Neutrophil (primary cell): Measurements from ENCODE around the gene PRIMA1.

Experiments
- H3K27ac ChIP-seq: fragments of 200-600 bp; sonication (generic); 2 replicates; pipeline ENCODE4 v1.5.1; 2016; ENCODE audit warnings: mild to moderate bottlenecking, moderate library complexity
- H3K27me3 ChIP-seq: fragments of 200-600 bp; sonication (generic); 2 replicates; pipeline ENCODE4 v1.6.0; 2016; ENCODE audit warnings: mild to moderate bottlenecking
- H3K36me3 ChIP-seq: fragments of 200-600 bp; sonication (generic); 2 replicates; pipeline ENCODE4 v1.5.1; 2017
- H3K4me1 ChIP-seq, 2 experiments: fragments of 200-600 bp in 1 of 2; sonication (generic) in 1 of 2; 1 replicate in 1 of 2; 2 replicates in 1 of 2; pipeline versions ENCODE4 v1.5.1 to v1.6.1; 2013 to 2016; ENCODE audit warnings: low read depth in 1 of 2, low read length in 1 of 2, mild to moderate bottlenecking in 1 of 2, moderate library complexity in 1 of 2; ENCODE audit not compliant: control insufficient read depth in 1 of 2, insufficient read depth in 1 of 2
- H3K4me3 ChIP-seq, 2 experiments: fragments of 200-600 bp in 1 of 2; sonication (generic) in 1 of 2; 1 replicate in 1 of 2; 2 replicates in 1 of 2; pipeline ENCODE4 v1.5.1; 2013 to 2016; ENCODE audit warnings: low read depth in 1 of 2, low read length in 1 of 2, mild to moderate bottlenecking in 1 of 2, moderate library complexity in 1 of 2
- H3K9me3 ChIP-seq: fragments of 200-600 bp; sonication (generic); 2 replicates; pipeline ENCODE4 v1.5.1; 2016
- CTCF ChIP-seq: fragments of 200-600 bp; sonication (generic); IDR thresholded peaks from 2 replicates; pipeline ENCODE4 v1.5.1; 2016; ENCODE audit warnings: antibody characterized with exemption

Gene PRIMA1

GRCh38 chr14:93719256-93719655 is 69.0 kb downstream of the PRIMA1 start:
- no peak overlapping the region for H3K27ac ChIP-seq
- H3K4me1 ChIP-seq, result no peaks in the 10 kb centered on the region
- H3K36me3 ChIP-seq, result no peaks in the 10 kb centered on the region
- no peak for TF ChIP-seq CTCF
- no peak overlapping the region for H3K4me3 ChIP-seq
- H3K27me3 ChIP-seq, result no peaks in the 10 kb centered on the region
- H3K9me3 ChIP-seq, result no peaks in the 10 kb centered on the region

- H3K4me3 ChIP-seq, result no peak overlapping the region
- no peak for TF ChIP-seq CTCF
- H3K27me3 ChIP-seq, result no peaks in the 10 kb centered on the region
- no peak overlapping the region for H3K27ac ChIP-seq
- no peaks in the 10 kb centered on the region for H3K4me1 ChIP-seq
- H3K36me3 ChIP-seq, result no peaks in the 10 kb centered on the region
- H3K9me3 ChIP-seq, result no peaks in the 10 kb centered on the region
Measured at GRCh38 chr14:93717668-93718320, 70.5 kb downstream of the PRIMA1 start.

GRCh38 chr14:93716746-93717667 is 71.3 kb downstream of the PRIMA1 start:
- H3K27me3 ChIP-seq, result no peaks in the 10 kb centered on the region
- H3K9me3 ChIP-seq, result no peaks in the 10 kb centered on the region

GRCh38 chr14:93716002-93716745 is 72.1 kb downstream of the PRIMA1 start:
- TF ChIP-seq CTCF, result no peak
- H3K9me3 ChIP-seq, result no peaks in the 10 kb centered on the region
- H3K27me3 ChIP-seq, result no peaks in the 10 kb centered on the region
- H3K4me1 ChIP-seq, result no peaks in the 10 kb centered on the region
- H3K36me3 ChIP-seq, result no peaks in the 10 kb centered on the region
- H3K4me3 ChIP-seq, result no peak overlapping the region
- no peak overlapping the region for H3K27ac ChIP-seq

More at GRCh38 chr14:93716746-93717667, 71.3 kb downstream of the PRIMA1 start:
- Histone ChIP-seq H3K27ac (no peak overlapping the region), H3K4me3 (no peak overlapping the region), H3K4me1 (no peaks in the 10 kb centered on the region), H3K36me3 (no peaks in the 10 kb centered on the region)
- no peak for TF ChIP-seq CTCF

- Histone ChIP-seq H3K27me3 (no peaks in the 10 kb centered on the region), H3K4me1 (no peaks in the 10 kb centered on the region), H3K4me3 (no peak overlapping the region), H3K9me3 (no peaks in the 10 kb centered on the region), H3K36me3 (no peaks in the 10 kb centered on the region), H3K27ac (no peak overlapping the region)
- TF ChIP-seq CTCF, result no peak
Measured at GRCh38 chr14:93715279-93715927, 72.9 kb downstream of the PRIMA1 start.
